DMS153 treated with DMSO at 0.1 percent for 48 hours (cell line): ENCODE data around the gene ZNF263.

Experiments used
- DNase-seq: peaks from one replicate; lab custom pipeline; 2025; ENCODE audit not compliant: unreplicated experiment; lab: John Stamatoyannopoulos, UW

Gene ZNF263

GRCh38 chr16:3282730-3283542, at the start of gene ZNF263:
Gene ZNF263 (plus strand): TSS chr16:3283491. CDS start chr16:3283819, 328 bp downstream.
- peak; percentile 96 for DNase-seq

GRCh38 chr16:3234543-3234856, 48.8 kb upstream of the ZNF263 start:
- no peak for DNase-seq

DNA sequence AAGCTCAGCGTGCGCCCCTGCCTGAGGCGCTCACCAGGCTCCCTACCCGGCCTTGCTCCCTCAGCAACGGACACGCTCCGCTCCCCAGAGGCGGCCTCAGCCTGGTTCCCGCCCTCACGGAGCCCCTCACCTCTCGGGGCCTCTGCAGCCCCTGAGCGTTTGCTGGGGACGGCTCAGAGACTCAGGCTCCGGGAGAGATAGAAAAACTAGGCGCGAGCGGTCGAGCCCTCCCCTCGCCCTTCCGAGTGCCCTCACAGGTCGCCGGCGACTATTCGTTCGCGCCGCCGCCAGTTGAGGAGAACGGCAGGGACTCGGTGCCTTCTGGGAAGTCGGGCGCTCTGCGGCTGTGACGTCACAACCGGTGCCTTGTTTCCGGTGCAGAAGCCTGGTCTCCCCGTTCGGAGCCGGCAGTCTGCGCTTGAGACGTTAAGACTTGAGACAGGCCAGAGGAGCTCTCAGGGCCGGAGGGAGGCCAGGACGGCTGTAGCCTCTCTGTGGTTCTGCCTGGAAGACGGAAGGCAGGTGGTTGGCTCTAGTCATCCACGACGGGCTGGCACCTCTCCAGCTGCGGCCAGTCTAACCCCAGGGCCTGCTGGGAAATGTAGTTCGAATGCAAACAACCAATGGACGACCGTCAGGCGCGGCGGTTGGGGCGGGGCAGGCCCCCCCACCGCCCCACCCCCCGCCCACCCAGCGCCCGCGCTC, 48.3 kb upstream of the ZNF263 start, which contains the start of gene ZNF200:
Gene ZNF200 (minus strand): TSS at position 302 of the 705 bp plus-strand sequence. CDS start 1,403 bp downstream, outside the sequence.
- peak; percentile 86 for DNase-seq

DNA sequence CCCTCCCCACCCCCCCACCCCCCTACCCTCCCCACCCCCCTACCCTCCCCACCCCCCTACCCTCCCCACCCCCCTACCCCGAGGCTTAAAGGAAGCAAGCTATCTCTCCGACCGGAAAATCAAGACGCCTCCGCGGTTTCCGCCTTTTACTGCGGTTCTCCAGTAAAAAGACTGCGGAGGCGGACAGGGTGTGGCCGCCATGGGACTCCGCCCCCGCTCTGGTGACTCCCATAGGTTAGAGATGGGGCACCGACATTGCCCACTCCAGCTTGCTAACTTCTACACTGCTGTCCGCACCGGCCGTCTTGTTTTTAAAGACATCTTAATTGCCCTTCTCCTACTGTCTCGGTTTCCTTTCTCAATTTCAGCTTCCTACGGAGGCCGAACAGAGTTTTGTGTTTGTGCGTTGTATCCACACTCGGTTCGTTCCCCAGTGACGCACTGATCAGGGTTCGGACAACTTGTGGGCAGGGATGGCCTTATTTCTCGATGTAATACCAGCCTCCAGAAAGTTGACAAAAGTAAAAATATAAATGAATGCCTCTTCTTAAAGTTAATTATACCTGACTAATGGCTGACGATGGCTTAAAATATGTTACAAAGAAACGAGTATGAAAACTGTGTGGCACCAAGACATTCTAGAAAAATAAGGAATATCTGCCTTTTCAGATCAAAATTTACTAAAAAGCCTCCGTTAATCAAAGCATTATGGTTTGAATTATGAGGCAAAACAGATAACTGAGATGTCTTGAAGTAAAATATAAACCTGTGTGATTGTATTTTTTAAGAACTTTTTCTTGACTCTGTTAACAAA, 47.2 kb upstream of the ZNF263 start:
- DNase-seq, result no peak

DNA sequence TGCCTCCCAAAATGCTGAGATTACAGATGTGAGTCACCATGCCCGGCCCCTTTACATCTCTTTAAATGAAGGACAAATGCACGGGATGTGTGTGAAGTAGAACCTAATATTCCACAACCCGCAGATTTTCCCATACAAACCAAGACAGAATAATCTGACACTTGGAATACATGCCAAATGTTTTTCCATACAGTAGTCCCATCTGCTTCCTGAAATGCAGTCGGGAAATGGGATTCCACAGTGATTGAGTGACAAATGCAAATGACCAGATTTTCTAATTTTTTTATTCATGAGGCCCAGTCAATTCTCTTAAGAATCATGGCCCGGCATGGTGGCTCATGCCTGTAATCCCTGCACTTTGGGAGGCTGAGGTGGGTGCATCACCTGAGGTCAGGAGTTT, 41.5 kb upstream of the ZNF263 start:
- no peak for DNase-seq

GRCh38 chr16:3242709-3243108, 40.6 kb upstream of the ZNF263 start:
- DNase-seq, result no peak

GRCh38 chr16:3243882-3244281, 39.4 kb upstream of the ZNF263 start:
- DNase-seq, result no peak

GRCh38 chr16:3246002-3246401, 37.3 kb upstream of the ZNF263 start:
- DNase-seq, result no peak

DNA sequence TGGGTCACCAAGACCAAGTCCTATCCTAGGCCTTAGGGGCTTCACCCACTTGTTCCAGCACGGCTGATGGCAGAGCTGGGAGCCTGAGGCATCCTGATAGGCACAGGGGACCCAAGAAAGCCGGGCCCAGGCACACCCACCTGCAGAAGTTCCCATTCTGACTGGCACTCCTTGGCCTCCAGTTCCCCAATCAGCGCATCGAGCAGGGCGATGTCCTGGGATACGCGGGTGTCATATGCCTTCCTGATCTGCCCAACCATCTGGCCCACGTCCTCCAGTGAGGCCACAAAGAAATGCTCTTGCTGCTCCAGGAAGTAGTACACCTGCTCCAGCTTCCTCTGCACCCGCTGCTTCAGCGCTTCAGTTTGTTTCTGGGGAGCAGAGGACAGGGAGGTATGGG, 36.4 kb upstream of the ZNF263 start:
- DNase-seq, result no peak

DNA sequence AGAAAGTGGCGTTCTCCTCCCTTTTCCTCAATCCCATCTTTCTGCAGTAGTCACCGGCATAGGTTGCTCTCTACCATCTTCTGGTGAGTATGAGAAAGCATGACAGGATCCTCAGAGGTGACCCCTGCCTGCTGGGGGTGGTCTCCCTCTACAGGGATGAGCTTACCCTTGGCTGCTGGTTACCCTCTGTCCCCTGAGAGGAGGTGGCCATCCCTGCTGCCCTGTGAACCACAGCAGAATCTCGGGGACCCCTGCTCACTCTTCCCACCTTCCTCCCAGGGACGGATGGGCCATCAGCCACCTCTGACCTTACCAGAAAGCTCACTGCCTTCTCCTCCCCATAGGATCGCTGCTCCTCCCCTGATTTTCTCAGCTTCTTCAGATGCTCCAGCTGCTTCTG, 34.7 kb upstream of the ZNF263 start:
- DNase-seq, result no peak

GRCh38 chr16:3249020-3249419, 34.3 kb upstream of the ZNF263 start:
- no peak for DNase-seq

- DNase-seq, result no peak
These were observed 33.8 kb upstream of the ZNF263 start for GRCh38 chr16:3249451-3249850.

DNA sequence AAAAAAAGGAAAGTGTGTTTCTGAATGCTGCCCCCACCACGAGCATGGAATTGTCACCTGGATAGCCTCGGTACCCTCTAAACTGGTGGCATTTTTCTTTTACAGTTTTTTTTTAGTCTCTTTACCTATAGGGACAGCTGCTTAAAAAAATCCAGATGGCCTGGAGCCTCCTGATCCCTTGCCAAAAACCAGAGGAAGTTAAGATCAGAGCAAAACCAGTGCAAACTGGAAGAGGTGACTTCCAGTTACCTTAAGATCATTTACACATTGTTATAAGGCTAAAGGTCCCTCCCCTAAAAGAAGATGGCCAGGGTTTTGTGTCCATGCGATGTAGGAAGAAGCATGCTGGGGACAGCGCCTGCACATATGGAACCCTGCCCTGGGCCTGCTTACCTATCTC, 30.3 kb upstream of the ZNF263 start:
- DNase-seq, result no peak

DNA sequence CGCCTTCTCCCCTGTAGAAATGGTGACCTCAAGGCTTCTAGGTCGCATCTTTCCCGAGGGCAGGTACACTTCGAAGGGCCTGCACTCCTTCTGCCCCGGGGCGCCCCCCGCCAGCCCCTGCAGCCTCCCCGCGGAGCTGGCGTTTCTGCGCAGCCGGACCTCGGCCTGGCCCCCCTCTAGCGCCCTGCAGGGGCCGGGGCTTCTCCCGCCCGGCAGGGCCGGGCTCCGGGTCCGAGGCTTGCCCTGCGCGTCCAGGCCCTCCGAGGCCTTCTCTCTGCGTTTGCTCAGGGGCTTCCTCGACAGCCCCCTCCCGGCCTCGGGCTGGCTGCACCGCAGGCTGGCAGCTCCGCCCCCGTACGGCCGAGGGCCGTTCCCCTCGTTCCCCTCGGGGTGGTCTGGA, 29.0 kb upstream of the ZNF263 start:
- DNase-seq, result no peak

- no peak for DNase-seq
These were observed 27.0 kb upstream of the ZNF263 start, which contains the start of gene MEFV for GRCh38 chr16:3256146-3256865. Gene MEFV (minus strand): TSS chr16:3256633. CDS start chr16:3256587, 46 bp downstream.

DNA sequence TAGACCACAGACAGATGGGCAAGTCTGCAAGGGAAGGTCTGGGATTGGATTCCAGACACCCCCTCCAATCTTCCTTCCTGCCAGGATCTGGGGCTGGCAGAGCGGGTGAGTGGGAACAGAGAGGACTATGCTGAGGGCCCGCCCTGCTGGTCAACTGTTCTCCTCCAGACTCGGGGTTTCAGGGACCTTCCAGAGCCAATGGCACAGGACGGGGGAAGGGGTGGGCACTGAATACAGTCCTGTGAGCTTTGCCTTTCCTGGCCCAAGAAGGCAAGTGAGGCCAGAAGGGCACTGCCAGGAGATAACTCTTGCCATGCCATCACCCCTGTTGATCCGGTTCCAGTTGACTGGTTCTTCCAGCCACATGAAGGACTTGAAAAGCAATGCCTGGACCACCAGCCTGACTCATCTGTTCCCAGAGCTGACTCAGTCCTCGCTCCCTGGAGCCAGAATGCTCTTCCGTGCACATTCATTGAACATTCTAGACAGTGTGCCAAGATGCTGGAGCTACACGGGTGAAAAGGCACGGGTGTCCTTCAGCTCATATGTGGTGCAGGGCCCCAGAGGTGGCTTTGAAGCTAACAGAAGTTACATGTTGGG, 26.3 kb upstream of the ZNF263 start:
- DNase-seq, result no peak

DNA sequence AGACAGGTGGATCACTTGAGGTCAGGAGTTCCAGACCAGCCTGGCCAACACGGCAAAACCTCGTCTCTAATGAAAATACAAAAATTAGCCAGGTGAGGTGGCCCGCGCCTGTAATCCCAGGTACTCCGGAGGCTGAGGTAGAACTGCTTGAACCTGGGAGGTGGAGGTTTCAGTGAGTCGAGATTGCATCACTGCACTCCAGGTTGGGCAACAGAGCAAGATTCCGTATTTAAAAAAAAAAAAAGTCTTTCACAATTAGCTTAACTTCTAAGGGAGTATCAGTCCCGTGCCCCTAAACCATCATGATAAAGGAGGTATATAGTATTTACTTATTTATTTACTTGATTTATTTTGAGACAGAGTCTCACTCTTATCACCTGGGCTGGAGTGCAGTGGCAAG, 23.5 kb upstream of the ZNF263 start:
- DNase-seq, result no peak

- no peak for DNase-seq
These were observed 20.8 kb upstream of the ZNF263 start for GRCh38 chr16:3262517-3262916.

- DNase-seq, result peak; percentile 94
These were observed 18.9 kb upstream of the ZNF263 start for GRCh38 chr16:3264137-3265036.
